Karpas-422 (cell line): Measurements from ENCODE around the gene SEMA5A. TPM values are rescaled to one million over a fixed set of nuclear protein-coding genes. Genes with fewer than 3 reads are reported as not detected.

Experiments used
- DNase-seq: peaks from one replicate; pipeline ENCODE4 v3.0.0-alpha.2; 2015
- H2AFZ ChIP-seq: fragments of 200-600 bp; sonication (generic); 2 replicates; pipeline ENCODE4 v1.6.1; 2014; ENCODE audit warnings: antibody characterized with exemption, low read length, mixed read lengths
- H3K27ac ChIP-seq: fragments of 200-600 bp; sonication (generic); 2 replicates; pipeline ENCODE4 v1.5.1; 2014; ENCODE audit warnings: mild to moderate bottlenecking, low read length, moderate library complexity
- H3K27me3 ChIP-seq: fragments of 200-600 bp; sonication (generic); 2 replicates; pipeline ENCODE4 v1.6.1; 2014; ENCODE audit warnings: low read length, mixed read lengths
- H3K36me3 ChIP-seq: fragments of 200-600 bp; sonication (generic); 2 replicates; pipeline ENCODE4 v1.6.1; 2014; ENCODE audit warnings: low read length, mixed read lengths; ENCODE audit not compliant: insufficient read depth
- H3K4me1 ChIP-seq: fragments of 200-600 bp; sonication (generic); 2 replicates; pipeline ENCODE4 v1.6.1; 2014; ENCODE audit warnings: mild to moderate bottlenecking, low read length, mixed read lengths
- H3K4me2 ChIP-seq: fragments of 200-600 bp; sonication (generic); 2 replicates; pipeline ENCODE4 v1.6.1; 2014; ENCODE audit warnings: low read length, low read depth, mild to moderate bottlenecking; ENCODE audit not compliant: poor library complexity, severe bottlenecking
- H3K4me3 ChIP-seq: fragments of 200-600 bp; sonication (generic); 2 replicates; pipeline ENCODE4 v1.5.1; 2014; ENCODE audit warnings: mild to moderate bottlenecking, antibody characterized with exemption, low read length, mixed read lengths
- H3K79me2 ChIP-seq: fragments of 200-600 bp; sonication (generic); 2 replicates; pipeline ENCODE4 v1.6.1; 2014; ENCODE audit warnings: mild to moderate bottlenecking, low read length, mixed read lengths
- H3K9ac ChIP-seq: fragments of 200-600 bp; sonication (generic); 2 replicates; pipeline ENCODE4 v1.6.0; 2014; ENCODE audit warnings: low read length
- H3K9me2 ChIP-seq: fragments of 200-600 bp; sonication (generic), shearing (Covaris generic); replicated peaks from 2 replicates; pipeline ENCODE4 v1.6.0; 2014; ENCODE audit warnings: mild to moderate bottlenecking, low read length, moderate library complexity; ENCODE audit not compliant: insufficient read depth
- H3K9me3 ChIP-seq: fragments of 300-700, 200-600 bp; sonication (generic); 2 replicates; pipeline ENCODE4 v1.6.1; 2014; ENCODE audit warnings: low read length, mixed read lengths
- H4K20me1 ChIP-seq: fragments of 200-600 bp; sonication (generic); 2 replicates; pipeline ENCODE4 v1.6.1; 2014; ENCODE audit warnings: mild to moderate bottlenecking, antibody characterized with exemption, low read length, low read depth; ENCODE audit not compliant: insufficient read depth
- total RNA-seq: library from RNA; depleted of rRNA; stranded (reverse); fragments of >200 nt; shearing (Covaris generic); gene quantifications from 2 replicates; pipeline ENCODE4 v1.2.3, GENCODE V29; 2014; ENCODE audit warnings: low replicate concordance

SEMA5A gene
- total RNA-seq, 1 experiment from 2014 or later: not detected

DNA sequence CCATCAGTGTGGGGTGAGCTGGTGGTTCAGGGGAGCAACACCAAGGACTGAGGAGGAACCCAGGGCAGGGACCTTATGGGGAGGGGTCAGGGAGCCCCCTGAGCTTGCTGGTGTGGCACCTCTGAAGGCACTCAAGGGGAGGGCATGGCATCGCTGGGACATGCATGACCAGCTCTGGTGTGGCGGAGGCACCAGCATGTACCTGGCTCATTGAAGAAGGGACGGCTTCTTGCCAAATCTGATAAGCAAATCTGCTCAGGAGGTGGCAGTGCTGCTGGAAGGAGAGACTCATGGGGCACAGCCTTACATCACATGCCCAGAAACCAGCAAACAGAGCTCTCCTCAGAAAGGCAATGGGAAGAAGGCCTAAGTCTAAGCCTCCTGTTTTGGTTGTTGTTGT is 421.8 kb downstream of the SEMA5A start:
- Histone ChIP-seq H3K36me3 (no peaks in the 10 kb centered on the region), H3K27me3 (no peaks in the 10 kb centered on the region), H2AFZ (no peak overlapping the region), H3K4me2 (no peak overlapping the region), H3K9ac (no peak overlapping the region), H3K4me1 (no peaks in the 10 kb centered on the region), H3K4me3 (no peak overlapping the region), H3K79me2 (no peaks in the 10 kb centered on the region), H3K9me3 (peaks cover 3% of the 10 kb centered on the region; the same call in 1 of the 2 replicates), H3K9me2 (no peaks in the 10 kb centered on the region), H4K20me1 (no peaks in the 10 kb centered on the region), H3K27ac (no peak overlapping the region)
- no peak for DNase-seq

DNA sequence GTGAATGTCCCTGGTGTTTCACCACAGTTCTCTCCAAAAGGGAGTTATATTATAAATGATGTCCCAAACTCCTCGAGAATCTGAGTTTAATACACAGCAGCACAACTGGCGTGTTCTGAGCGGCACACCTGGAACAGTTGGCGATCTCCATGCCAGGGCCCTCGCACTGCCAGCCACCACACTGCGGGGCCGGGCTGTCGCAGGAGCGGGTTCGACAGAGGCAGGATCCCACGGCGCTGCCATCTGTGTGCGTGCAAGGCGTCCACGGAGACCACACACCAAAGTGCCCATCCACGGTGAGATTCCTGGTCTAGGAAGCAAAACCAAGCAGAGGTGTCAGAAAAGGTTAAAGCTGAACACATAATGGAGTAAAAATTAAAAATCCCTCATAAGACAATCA is 423.3 kb downstream of the SEMA5A start:
- no peak overlapping the region for H3K9ac ChIP-seq

DNA sequence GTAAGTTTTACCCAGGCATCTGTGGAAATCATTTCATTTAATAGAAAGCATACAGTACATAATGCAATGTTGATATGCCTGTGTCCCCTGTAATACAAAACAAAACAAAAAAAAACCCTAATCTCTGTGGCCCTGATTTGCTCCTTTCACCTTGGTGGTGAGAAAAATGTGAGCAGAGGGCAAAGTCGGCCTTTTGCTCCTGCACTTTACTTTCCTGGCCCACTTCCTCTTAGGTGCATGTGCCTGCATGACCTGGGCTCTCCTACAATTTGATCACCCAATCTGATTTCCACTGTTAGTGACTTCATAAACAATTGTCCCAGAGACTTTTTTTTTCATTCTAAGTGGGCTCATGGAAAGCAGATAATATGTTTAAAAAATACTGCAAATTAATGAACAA is 424.3 kb downstream of the SEMA5A start:
- H3K27ac ChIP-seq: no peak overlapping the region
- H3K4me1 ChIP-seq: no peaks in the 10 kb centered on the region
- no peak overlapping the region for H3K4me2 ChIP-seq
- H3K9ac ChIP-seq: no peak overlapping the region
- H3K27me3 ChIP-seq: no peaks in the 10 kb centered on the region
- no peaks in the 10 kb centered on the region for H4K20me1 ChIP-seq
- no peak overlapping the region for H3K4me3 ChIP-seq
- no peaks in the 10 kb centered on the region for H3K36me3 ChIP-seq
- no peaks in the 10 kb centered on the region for H3K9me2 ChIP-seq
- no peak overlapping the region for H2AFZ ChIP-seq
- H3K9me3 ChIP-seq: no peaks in the 10 kb centered on the region; the same call in 1 of the 2 replicates
- DNase-seq: no peak
- no peaks in the 10 kb centered on the region for H3K79me2 ChIP-seq

More for the DNA sequence above, 423.3 kb downstream of the SEMA5A start:
- Histone ChIP-seq H3K4me1 (no peaks in the 10 kb centered on the region), H3K4me3 (no peak overlapping the region), H3K9me2 (no peaks in the 10 kb centered on the region), H3K79me2 (no peaks in the 10 kb centered on the region), H2AFZ (no peak overlapping the region), H3K4me2 (no peak overlapping the region), H3K27ac (no peak overlapping the region), H3K27me3 (no peaks in the 10 kb centered on the region), H3K36me3 (no peaks in the 10 kb centered on the region), H3K9me3 (no peaks in the 10 kb centered on the region), H4K20me1 (no peaks in the 10 kb centered on the region)
- DNase-seq: no peak

DNA sequence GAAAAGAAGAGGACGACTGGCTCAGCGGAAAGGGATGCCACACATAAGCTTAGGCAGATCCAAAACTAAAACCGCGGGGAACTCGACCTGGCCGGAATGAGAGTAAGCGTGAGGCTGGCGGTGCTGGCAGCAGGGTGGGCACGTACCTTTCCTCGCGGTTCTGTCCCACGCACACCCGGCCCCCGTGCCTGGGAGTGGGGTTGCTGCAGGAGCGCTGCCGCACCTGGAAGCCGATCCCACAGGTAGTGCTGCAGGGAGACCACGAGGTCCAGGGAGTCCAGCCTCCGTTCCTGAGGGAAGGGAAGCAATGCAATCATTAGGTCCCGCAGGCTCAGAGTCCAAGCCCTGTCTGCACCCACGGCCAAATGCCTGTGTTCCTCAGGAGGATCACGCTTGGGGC is 427.0 kb downstream of the SEMA5A start:
- Histone ChIP-seq H3K4me1 (no peaks in the 10 kb centered on the region), H3K79me2 (no peaks in the 10 kb centered on the region), H3K9me2 (no peaks in the 10 kb centered on the region), H3K27me3 (no peaks in the 10 kb centered on the region), H3K36me3 (no peaks in the 10 kb centered on the region), H4K20me1 (no peaks in the 10 kb centered on the region), H3K9me3 (peaks cover 2% of the 10 kb centered on the region), H3K9ac (no peak overlapping the region), H3K4me2 (no peak overlapping the region), H3K4me3 (no peak overlapping the region), H3K27ac (no peak overlapping the region), H2AFZ (no peak overlapping the region)
- DNase-seq: no peak

DNA sequence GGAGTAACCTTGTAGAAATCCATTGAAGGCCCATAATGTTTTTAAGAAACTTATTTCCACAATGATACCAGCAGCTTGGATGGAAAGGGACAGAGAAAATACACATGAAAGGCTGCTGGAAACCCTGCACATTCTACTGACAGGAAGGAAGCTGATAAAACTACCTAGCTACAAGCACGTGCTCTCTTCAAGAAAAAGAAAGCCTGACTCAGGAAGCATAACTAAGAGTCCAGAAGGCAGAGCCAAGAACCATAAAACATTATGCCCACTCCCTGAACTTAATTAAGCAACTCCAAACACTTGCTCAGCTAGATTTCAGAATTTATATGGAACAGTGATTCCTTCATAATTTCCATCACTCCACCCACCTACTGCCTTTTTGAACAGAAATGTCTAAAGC is 430.8 kb downstream of the SEMA5A start:
- no peaks in the 10 kb centered on the region for H3K79me2 ChIP-seq
- H3K4me3 ChIP-seq: no peak overlapping the region
- H3K36me3 ChIP-seq: no peaks in the 10 kb centered on the region
- no peaks in the 10 kb centered on the region for H3K27me3 ChIP-seq
- H3K9me2 ChIP-seq: no peaks in the 10 kb centered on the region
- no peak overlapping the region for H3K9ac ChIP-seq
- no peak overlapping the region for H3K27ac ChIP-seq
- H3K4me2 ChIP-seq: no peak overlapping the region
- no peaks in the 10 kb centered on the region for H4K20me1 ChIP-seq
- H3K4me1 ChIP-seq: no peaks in the 10 kb centered on the region
- peaks cover 15% of the 10 kb centered on the region for H3K9me3 ChIP-seq
- DNase-seq: no peak
- no peak overlapping the region for H2AFZ ChIP-seq

DNA sequence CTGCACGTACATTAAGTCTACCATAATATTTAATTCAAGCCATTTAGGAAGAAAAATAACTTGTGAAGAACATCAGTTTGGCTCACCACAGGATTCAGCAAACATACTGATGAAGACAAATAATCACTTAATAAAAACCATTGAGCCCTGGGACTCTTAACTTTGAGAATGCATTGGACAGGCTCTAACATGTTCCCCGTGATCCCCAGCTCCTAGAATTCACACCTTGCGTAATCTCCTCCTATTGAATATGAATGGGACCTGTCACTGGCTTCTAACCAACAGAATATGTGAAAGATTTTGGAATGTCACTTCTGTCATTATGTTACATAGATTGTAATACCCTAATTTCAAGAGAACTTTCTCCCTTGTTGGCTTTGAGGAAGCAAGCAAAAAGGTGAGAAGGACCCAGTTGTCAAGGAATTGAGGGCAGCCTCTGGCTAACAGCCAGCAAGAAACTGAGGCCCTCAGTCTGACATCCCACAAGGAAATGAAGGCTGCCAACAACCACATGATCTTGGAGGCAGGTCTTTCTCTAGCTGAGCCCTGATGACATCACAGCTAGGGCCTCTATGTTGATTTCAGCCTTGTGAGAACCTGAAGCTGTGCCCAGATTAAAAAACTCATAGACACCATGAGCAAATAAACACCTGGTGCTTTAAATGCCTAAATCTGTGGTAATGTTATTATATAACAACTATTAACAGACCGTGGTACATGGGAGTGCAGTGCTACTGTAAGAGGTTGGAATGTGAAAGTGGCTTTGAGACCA is 433.2 kb downstream of the SEMA5A start:
- no peaks in the 10 kb centered on the region for H3K27me3 ChIP-seq
- no peaks in the 10 kb centered on the region for H3K79me2 ChIP-seq
- H3K27ac ChIP-seq: no peak overlapping the region
- H4K20me1 ChIP-seq: no peaks in the 10 kb centered on the region
- no peak overlapping the region for H3K4me3 ChIP-seq
- no peaks in the 10 kb centered on the region for H3K9me2 ChIP-seq
- DNase-seq: no peak
- H3K36me3 ChIP-seq: no peaks in the 10 kb centered on the region
- no peaks in the 10 kb centered on the region for H3K4me1 ChIP-seq
- no peak overlapping the region for H2AFZ ChIP-seq
- H3K9ac ChIP-seq: no peak overlapping the region
- H3K4me2 ChIP-seq: no peak overlapping the region
- H3K9me3 ChIP-seq: peaks cover 15% of the 10 kb centered on the region

DNA sequence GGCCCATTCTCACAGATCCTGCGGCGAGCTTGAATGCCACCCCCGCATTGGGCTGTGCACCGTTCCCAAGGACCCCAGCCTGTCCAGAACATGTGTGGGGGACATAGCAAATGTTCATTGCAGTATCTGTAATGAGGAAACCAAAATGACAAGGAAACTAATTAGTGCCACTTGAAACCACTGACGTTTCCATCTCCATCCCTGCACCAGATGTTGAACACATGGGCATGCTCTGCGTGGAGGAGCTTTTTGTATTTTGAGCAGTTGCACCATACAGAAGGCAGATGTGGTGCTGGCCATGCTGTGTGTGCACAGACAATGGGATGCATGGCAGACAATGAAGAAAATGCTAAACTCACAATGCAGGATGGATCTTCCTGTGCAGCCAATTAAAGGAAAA is 437.7 kb downstream of the SEMA5A start:
- H2AFZ ChIP-seq: no peak overlapping the region
- peaks cover 7% of the 10 kb centered on the region for H3K9me3 ChIP-seq
- no peaks in the 10 kb centered on the region for H3K4me1 ChIP-seq
- H3K4me2 ChIP-seq: no peak overlapping the region
- H3K36me3 ChIP-seq: no peaks in the 10 kb centered on the region
- no peak overlapping the region for H3K9ac ChIP-seq
- H3K79me2 ChIP-seq: no peaks in the 10 kb centered on the region
- H3K4me3 ChIP-seq: no peak overlapping the region
- no peaks in the 10 kb centered on the region for H3K9me2 ChIP-seq
- H3K27ac ChIP-seq: no peak overlapping the region
- no peaks in the 10 kb centered on the region for H4K20me1 ChIP-seq
- no peak for DNase-seq
- no peaks in the 10 kb centered on the region for H3K27me3 ChIP-seq

DNA sequence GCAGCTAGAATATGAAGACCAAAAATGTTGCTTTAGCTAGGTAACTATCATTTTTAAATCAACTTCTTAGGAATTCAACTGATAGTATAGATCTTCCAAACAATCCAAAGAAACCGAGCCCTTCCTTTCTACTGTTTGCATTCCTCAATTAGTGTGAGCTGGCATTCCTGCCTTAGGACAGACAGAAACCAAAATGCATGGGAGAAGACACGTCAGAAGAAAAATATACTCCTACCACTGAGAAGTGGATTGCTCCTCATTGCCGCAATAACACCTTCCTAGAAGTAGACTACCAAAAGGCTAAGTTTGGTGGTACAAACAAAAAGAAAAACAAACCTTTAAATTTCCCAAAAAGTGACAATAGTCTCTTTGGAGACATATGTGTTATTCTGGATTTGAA is 440.0 kb downstream of the SEMA5A start:
- no peaks in the 10 kb centered on the region for H3K79me2 ChIP-seq
- no peak overlapping the region for H3K9ac ChIP-seq
- H3K27me3 ChIP-seq: no peaks in the 10 kb centered on the region
- DNase-seq: no peak
- H3K4me1 ChIP-seq: no peaks in the 10 kb centered on the region
- no peaks in the 10 kb centered on the region for H3K36me3 ChIP-seq
- H3K27ac ChIP-seq: no peak overlapping the region
- H3K9me3 ChIP-seq: peaks cover 3% of the 10 kb centered on the region; the same call in 1 of the 2 replicates
- H2AFZ ChIP-seq: no peak overlapping the region
- H4K20me1 ChIP-seq: no peaks in the 10 kb centered on the region
- no peaks in the 10 kb centered on the region for H3K9me2 ChIP-seq
- no peak overlapping the region for H3K4me2 ChIP-seq
- no peak overlapping the region for H3K4me3 ChIP-seq
